Vagina (tissue), 2 donors: ENCODE results near the gene ARHGEF12. TPM values are rescaled to one million over a fixed set of nuclear protein-coding genes. Genes with fewer than 3 reads are reported as not detected.

Experiments used
- DNase-seq, 2 donors: peaks; one replicate each; pipeline ENCODE4 v3.0.0-alpha.2; 2017; ENCODE audit errors: extremely low spot score in 2 of 2
- H3K27ac ChIP-seq: fragments of 200-600 bp; sonication (generic); one replicate; pipeline ENCODE4 v1.5.1; 2019
- H3K27me3 ChIP-seq: fragments of 200-600 bp; sonication (generic); one replicate; pipeline ENCODE4 v1.5.1; 2019
- H3K36me3 ChIP-seq, 2 donors: fragments of 200-600 bp; sonication (generic); one replicate each; pipeline ENCODE4 v1.5.1; 2017 to 2019
- H3K4me1 ChIP-seq: fragments of 200-600 bp; sonication (generic); one replicate; pipeline ENCODE4 v1.5.1; 2019
- H3K4me3 ChIP-seq, 2 donors: fragments of 200-600 bp; sonication (generic); 1 replicate in 1 of 2; 2 replicates in 1 of 2; pipeline ENCODE4 v1.5.1; 2016 to 2019
- H3K9me3 ChIP-seq: fragments of 200-600 bp; sonication (generic); one replicate; pipeline ENCODE4 v1.5.1; 2019
- POLR2A ChIP-seq, 2 donors: fragments of 450-650 bp; IDR thresholded peaks; one replicate each; pipeline ENCODE4 v1.6.1; 2017; ENCODE audit warnings: antibody characterized with exemption in 2 of 2, mild to moderate bottlenecking in 2 of 2, moderate library complexity in 2 of 2
- POLR2AphosphoS5 ChIP-seq, 2 donors: sonication (generic); formaldehyde crosslinking; IDR thresholded peaks; one replicate each; pipeline ENCODE4 v1.9.0; 2017; ENCODE audit warnings: antibody characterized with exemption in 2 of 2, mild to moderate bottlenecking in 2 of 2, low read depth in 1 of 2; ENCODE audit not compliant: insufficient read depth in 1 of 2
- intact Hi-C: fragments of 100-400 bp; cut with DNase I; formaldehyde crosslinking; loops from one replicate; pipeline ENCODE4 v1.15.1; 2023
- total RNA-seq: library from RNA; depleted of rRNA; stranded (reverse); fragments of >200 nt; gene quantifications from one replicate; pipeline ENCODE4 v1.2.3, GENCODE V29; 2016
- TF ChIP-seq, protein P1 (sequence below), 3 experiments: fragments of 450-650 bp in 2 of 3; fragments of 200-600 bp in 1 of 3; sonication (generic) in 1 of 3; IDR thresholded peaks; one replicate each; pipeline ENCODE4 v1.5.1; 2017 to 2019; ENCODE audit warnings: antibody characterized with exemption in 3 of 3, mild to moderate bottlenecking in 2 of 3, moderate library complexity in 2 of 3

The ARHGEF12 gene
- total RNA-seq, 1 donor from 2014 or later, result 106 TPM

DNA sequence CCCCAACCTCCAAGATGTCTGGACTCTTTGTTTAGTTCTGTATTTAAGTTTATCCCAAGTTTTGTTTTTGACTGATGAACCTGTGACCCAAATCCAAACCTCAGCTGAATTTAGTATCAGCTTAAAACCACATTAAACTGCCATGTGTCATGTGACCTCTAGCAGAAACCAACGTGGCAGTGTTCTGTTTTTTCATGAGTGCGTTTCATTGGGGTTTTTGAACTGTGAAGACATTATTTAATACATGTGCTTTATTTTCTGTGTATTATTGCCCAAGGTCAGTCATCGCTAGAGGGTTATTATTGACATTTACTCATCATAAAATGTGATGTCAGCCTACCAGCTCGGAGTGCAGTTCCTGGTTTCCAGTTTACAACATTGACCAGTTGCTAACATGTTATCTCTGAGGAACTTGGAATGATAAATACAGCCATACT lies 9.3 kb upstream of the ARHGEF12 start:
- no peaks in the 10 kb centered on the region for H3K9me3 ChIP-seq
- intact Hi-C loops, result no loop called here
- TF ChIP-seq, protein P1, sequence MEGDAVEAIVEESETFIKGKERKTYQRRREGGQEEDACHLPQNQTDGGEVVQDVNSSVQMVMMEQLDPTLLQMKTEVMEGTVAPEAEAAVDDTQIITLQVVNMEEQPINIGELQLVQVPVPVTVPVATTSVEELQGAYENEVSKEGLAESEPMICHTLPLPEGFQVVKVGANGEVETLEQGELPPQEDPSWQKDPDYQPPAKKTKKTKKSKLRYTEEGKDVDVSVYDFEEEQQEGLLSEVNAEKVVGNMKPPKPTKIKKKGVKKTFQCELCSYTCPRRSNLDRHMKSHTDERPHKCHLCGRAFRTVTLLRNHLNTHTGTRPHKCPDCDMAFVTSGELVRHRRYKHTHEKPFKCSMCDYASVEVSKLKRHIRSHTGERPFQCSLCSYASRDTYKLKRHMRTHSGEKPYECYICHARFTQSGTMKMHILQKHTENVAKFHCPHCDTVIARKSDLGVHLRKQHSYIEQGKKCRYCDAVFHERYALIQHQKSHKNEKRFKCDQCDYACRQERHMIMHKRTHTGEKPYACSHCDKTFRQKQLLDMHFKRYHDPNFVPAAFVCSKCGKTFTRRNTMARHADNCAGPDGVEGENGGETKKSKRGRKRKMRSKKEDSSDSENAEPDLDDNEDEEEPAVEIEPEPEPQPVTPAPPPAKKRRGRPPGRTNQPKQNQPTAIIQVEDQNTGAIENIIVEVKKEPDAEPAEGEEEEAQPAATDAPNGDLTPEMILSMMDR (IDR thresholded peaks at IDR 0.05), result no peak
- no peak for TF ChIP-seq POLR2AphosphoS5 (IDR thresholded peaks at IDR 0.05; ENCODE audit: insufficient read depth in 1 of 2, low read depth in 1 of 2)
- no peak for TF ChIP-seq POLR2A (IDR thresholded peaks at IDR 0.05)
- H3K27me3 ChIP-seq, result no peaks in the 10 kb centered on the region
- H3K36me3 ChIP-seq, result peaks cover 0 to 7% of the 10 kb centered on the region in 2 donors
- DNase-seq, result no peak
- H3K4me3 ChIP-seq, result no peak overlapping the region
- H3K27ac ChIP-seq, result peak overlapping the region; percentile 89
- H3K4me1 ChIP-seq, result peaks cover 29% of the 10 kb centered on the region

- no peak overlapping the region for H3K4me3 ChIP-seq
- no peak for DNase-seq
- peaks cover 0 to 7% of the 10 kb centered on the region in 2 donors for H3K36me3 ChIP-seq
- H3K27me3 ChIP-seq, result no peaks in the 10 kb centered on the region
- H3K9me3 ChIP-seq, result no peaks in the 10 kb centered on the region
- TF ChIP-seq POLR2A (IDR thresholded peaks at IDR 0.05) (no peak), POLR2AphosphoS5 (IDR thresholded peaks at IDR 0.05; ENCODE audit: insufficient read depth in 1 of 2, low read depth in 1 of 2) (no peak)
- TF ChIP-seq, protein P1 (IDR thresholded peaks at IDR 0.05), result no peak
- H3K27ac ChIP-seq, result no peak overlapping the region
- intact Hi-C loops, result no loop called here
- H3K4me1 ChIP-seq, result peaks cover 33% of the 10 kb centered on the region
Measured at GRCh38 chr11:120327311-120327710, 8.9 kb upstream of the ARHGEF12 start.

- H3K4me1 ChIP-seq, result peaks cover 55% of the 10 kb centered on the region
- H3K4me3 ChIP-seq, result no peak overlapping the region
- H3K9me3 ChIP-seq, result no peaks in the 10 kb centered on the region
- H3K27me3 ChIP-seq, result no peaks in the 10 kb centered on the region
- intact Hi-C loops, result no loop called here
- TF ChIP-seq, protein P1 (IDR thresholded peaks at IDR 0.05), result no peak
- no peak for TF ChIP-seq POLR2A (IDR thresholded peaks at IDR 0.05)
- no peak for TF ChIP-seq POLR2AphosphoS5 (IDR thresholded peaks at IDR 0.05; ENCODE audit: insufficient read depth in 1 of 2, low read depth in 1 of 2)
- DNase-seq, result no peak
- H3K36me3 ChIP-seq, result peaks cover 0 to 7% of the 10 kb centered on the region in 2 donors
- no peak overlapping the region for H3K27ac ChIP-seq
Measured at GRCh38 chr11:120329556-120329955, 6.7 kb upstream of the ARHGEF12 start.

- H3K4me1 ChIP-seq, result peaks cover 55% of the 10 kb centered on the region
- TF ChIP-seq, protein P1 (IDR thresholded peaks at IDR 0.05), result no peak
- TF ChIP-seq POLR2AphosphoS5 (IDR thresholded peaks at IDR 0.05; ENCODE audit: insufficient read depth in 1 of 2, low read depth in 1 of 2) (no peak), POLR2A (IDR thresholded peaks at IDR 0.05) (no peak)
- peaks cover 0 to 7% of the 10 kb centered on the region in 2 donors for H3K36me3 ChIP-seq
- no peak overlapping the region for H3K4me3 ChIP-seq
- H3K27me3 ChIP-seq, result no peaks in the 10 kb centered on the region
- no peak overlapping the region for H3K27ac ChIP-seq
- intact Hi-C loops, result no loop called here
- no peak for DNase-seq
- H3K9me3 ChIP-seq, result no peaks in the 10 kb centered on the region
Measured at GRCh38 chr11:120330045-120330444, 6.2 kb upstream of the ARHGEF12 start.

DNA sequence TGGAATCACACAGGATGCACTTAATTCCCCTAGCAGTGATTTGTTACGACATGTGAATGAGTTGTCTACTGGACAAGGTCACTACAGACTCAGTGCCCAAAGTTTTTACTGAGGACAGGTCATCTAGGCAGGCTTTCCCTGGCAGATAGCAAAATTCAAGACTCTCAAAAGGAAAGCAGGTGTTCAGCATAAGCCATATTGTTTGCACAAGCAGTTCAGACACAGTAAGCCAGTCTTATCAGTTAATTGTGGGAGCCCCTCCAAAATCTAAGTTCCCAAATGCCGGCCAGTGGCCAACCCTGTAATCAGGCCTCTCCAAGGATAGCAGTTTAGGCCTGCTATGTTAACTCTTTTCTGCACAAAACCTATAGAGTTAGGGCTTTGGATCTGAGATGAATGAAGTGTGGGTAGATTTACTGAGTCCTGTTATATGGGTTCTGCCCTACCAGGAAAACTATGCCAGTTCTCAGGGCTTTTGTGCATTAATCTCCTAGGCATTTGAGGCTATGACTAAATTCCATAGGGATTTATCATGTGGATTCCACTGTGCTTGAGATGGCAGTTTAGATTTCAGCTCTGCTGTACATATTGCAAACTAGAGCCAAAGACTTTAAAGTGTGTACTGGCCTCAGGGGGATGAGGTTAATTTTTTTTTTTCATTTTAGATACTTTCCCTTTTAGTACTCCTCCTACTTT lies 4.8 kb upstream of the ARHGEF12 start:
- H3K4me3 ChIP-seq, result no peak overlapping the region
- H3K36me3 ChIP-seq, result peaks cover 0 to 7% of the 10 kb centered on the region in 2 donors
- peaks cover 48% of the 10 kb centered on the region for H3K4me1 ChIP-seq
- no peaks in the 10 kb centered on the region for H3K27me3 ChIP-seq
- intact Hi-C loops, result no loop called here
- TF ChIP-seq, protein P1 (IDR thresholded peaks at IDR 0.05), result no peak
- TF ChIP-seq POLR2AphosphoS5 (IDR thresholded peaks at IDR 0.05; ENCODE audit: insufficient read depth in 1 of 2, low read depth in 1 of 2), result peak in 1 of 2 donors; percentile 74
- peak overlapping the region; percentile 13 for H3K27ac ChIP-seq
- DNase-seq, result no peak
- H3K9me3 ChIP-seq, result no peaks in the 10 kb centered on the region
